ENCODE data around the gene JPT2. TPM values are rescaled to one million over a fixed set of nuclear protein-coding genes. Genes with fewer than 3 reads are reported as not detected.

The JPT2 gene
- total RNA-seq, 1 donor from 2014 or later: 132 TPM

- H3K9me3 Mint-ChIP-seq: no peaks in the 10 kb centered on the region
- no peak for TF ChIP-seq CTCF (conservative IDR thresholded peaks at IDR 0.05)
- DNase-seq (ENCODE audit: extremely low spot score, unreplicated experiment): no peak
- peaks cover 27% of the 10 kb centered on the region for H3K36me3 Mint-ChIP-seq
- H3K4me1 Mint-ChIP-seq (ENCODE audit: unreplicated experiment): peaks cover 4% of the 10 kb centered on the region
- H3K27ac Mint-ChIP-seq: peak overlapping the region; percentile 91
- H3K4me3 Mint-ChIP-seq: peak overlapping the region; percentile 75
- peaks cover 12% of the 10 kb centered on the region for H3K27me3 Mint-ChIP-seq
Observed at GRCh38 chr16:1651974-1652312, 26.1 kb upstream of the JPT2 start.

GRCh38 chr16:1653023-1653422 is 25.1 kb upstream of the JPT2 start:
- TF ChIP-seq CTCF (conservative IDR thresholded peaks at IDR 0.05): no peak
- Mint-ChIP-seq H3K9me3 (no peaks in the 10 kb centered on the region), H3K36me3 (peaks cover 23% of the 10 kb centered on the region), H3K4me3 (no peak overlapping the region), H3K27ac (no peak overlapping the region), H3K27me3 (peaks cover 12% of the 10 kb centered on the region), H3K4me1 (ENCODE audit: unreplicated experiment) (peaks cover 4% of the 10 kb centered on the region)
- no peak for DNase-seq (ENCODE audit: extremely low spot score, unreplicated experiment)

GRCh38 chr16:1654505-1655268 is 23.4 kb upstream of the JPT2 start:
- TF ChIP-seq CTCF (conservative IDR thresholded peaks at IDR 0.05): no peak
- no peak overlapping the region for H3K27ac Mint-ChIP-seq
- no peaks in the 10 kb centered on the region for H3K9me3 Mint-ChIP-seq
- H3K27me3 Mint-ChIP-seq: peaks cover 12% of the 10 kb centered on the region
- no peak overlapping the region for H3K4me3 Mint-ChIP-seq
- peaks cover 4% of the 10 kb centered on the region for H3K4me1 Mint-ChIP-seq (ENCODE audit: unreplicated experiment)
- peaks cover 22% of the 10 kb centered on the region for H3K36me3 Mint-ChIP-seq
- DNase-seq (ENCODE audit: extremely low spot score, unreplicated experiment): no peak

GRCh38 chr16:1655269-1655807 is 22.7 kb upstream of the JPT2 start:
- peaks cover 22% of the 10 kb centered on the region for H3K36me3 Mint-ChIP-seq
- H3K4me3 Mint-ChIP-seq: no peak overlapping the region
- peaks cover 12% of the 10 kb centered on the region for H3K27me3 Mint-ChIP-seq
- H3K9me3 Mint-ChIP-seq: no peaks in the 10 kb centered on the region
- peaks cover 4% of the 10 kb centered on the region for H3K4me1 Mint-ChIP-seq (ENCODE audit: unreplicated experiment)
- H3K27ac Mint-ChIP-seq: no peak overlapping the region
- no peak for TF ChIP-seq CTCF (conservative IDR thresholded peaks at IDR 0.05)
- no peak for DNase-seq (ENCODE audit: extremely low spot score, unreplicated experiment)

- no peak for TF ChIP-seq CTCF (conservative IDR thresholded peaks at IDR 0.05)
- no peak overlapping the region for H3K4me3 Mint-ChIP-seq
- no peaks in the 10 kb centered on the region for H3K9me3 Mint-ChIP-seq
- H3K36me3 Mint-ChIP-seq: peaks cover 16% of the 10 kb centered on the region
- no peak for DNase-seq (ENCODE audit: extremely low spot score, unreplicated experiment)
- no peak overlapping the region for H3K27ac Mint-ChIP-seq
- no peaks in the 10 kb centered on the region for H3K4me1 Mint-ChIP-seq (ENCODE audit: unreplicated experiment)
- H3K27me3 Mint-ChIP-seq: peaks cover 7% of the 10 kb centered on the region
Observed at GRCh38 chr16:1655909-1656807, 21.9 kb upstream of the JPT2 start.
